GM18873 (cell line): ENCODE measurements around the gene PITX2.

ENCODE experiments used
- ATAC-seq: cut with Tn5 transposase; IDR thresholded peaks from one replicate; pipeline ENCODE4 v1.9.1; 2021; ENCODE audit warnings: mild to moderate bottlenecking, moderate library complexity, moderate number of reproducible peaks; ENCODE audit not compliant: unreplicated experiment, low FRiP score

Gene PITX2

DNA sequence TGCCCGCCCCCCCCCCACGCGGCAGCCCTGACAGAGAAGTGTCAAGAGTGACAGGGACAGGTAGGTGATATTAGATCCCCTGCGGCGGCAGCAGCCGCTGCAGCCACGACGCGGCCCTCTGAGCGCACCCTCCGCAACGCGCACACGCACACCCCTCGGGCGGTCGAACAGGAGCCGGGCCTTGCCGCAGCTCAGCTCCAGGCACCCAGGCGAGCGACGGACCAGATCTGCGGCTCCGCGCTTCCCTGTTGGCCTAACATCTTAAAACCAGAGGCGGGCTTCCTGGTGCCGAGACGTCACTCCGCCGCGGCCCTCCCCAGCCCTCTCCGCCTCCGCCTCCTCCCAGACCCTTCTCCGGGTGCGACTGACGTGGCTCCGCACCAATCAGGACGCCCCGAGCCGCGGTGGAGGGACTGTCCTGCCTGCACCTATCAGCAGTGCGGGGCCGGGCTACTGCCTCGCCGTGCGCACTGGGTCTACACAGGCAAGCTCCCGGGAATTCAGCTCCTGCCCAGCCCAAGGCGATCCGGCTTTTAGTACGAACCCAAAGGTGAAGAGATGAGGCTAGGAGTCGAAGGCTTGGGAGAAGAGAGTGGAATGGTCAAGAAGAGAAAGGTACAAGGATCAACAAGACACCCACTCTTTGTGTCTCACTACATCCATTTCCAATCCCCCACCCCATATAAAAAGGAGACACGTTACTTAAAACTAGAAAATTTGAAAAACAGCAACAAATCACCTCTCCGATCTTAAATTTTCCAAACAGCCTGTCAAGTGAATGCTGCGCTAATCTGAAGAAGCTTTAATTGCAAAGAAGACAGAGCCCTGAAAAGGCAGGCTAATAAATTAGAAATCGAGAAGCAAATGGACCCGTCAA is at the start of gene PITX2:
TSS of gene PITX2 (minus strand) at position 237 of the 877 bp plus-strand sequence. CDS start 617 bp downstream, outside the sequence.
- ATAC-seq, result no peak

DNA sequence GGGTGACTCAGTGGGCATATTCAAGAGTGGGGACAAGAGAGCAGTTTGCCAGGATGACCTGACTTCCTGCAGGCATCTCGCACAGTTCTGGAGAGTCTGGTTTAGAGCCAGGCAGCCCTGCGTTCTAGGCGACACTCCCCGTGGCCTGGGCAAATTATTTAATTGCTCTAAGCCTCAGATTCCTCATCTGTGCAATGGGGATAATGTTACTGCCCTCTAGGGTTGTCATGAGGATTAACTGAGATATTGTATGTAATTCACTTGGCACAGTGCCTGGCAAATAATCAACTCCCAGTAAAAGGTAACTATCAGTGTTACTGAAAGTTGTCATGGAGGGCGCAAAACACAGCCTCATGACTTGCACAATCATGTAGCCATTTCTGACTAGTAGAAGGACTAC is 48.8 kb upstream of the PITX2 start:
- no peak for ATAC-seq

DNA sequence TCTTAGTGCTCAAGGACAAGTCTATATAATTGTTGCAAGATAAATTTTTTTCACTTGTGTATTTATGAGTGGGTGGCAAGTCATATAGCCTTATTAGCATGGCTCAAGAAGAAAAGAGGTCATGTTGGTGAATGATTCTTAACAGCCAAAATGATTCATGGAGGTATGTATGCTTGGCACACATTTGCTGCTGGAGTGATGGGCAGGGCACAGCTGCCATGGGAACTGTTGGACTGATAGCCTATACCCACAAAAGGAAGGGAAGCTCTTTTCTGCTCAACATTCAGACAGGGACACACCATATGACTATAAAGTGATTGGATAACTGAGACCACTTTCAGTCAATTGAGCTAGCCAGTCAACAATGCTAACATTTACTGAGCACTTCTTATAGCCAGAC is 46.8 kb upstream of the PITX2 start:
- no peak for ATAC-seq

DNA sequence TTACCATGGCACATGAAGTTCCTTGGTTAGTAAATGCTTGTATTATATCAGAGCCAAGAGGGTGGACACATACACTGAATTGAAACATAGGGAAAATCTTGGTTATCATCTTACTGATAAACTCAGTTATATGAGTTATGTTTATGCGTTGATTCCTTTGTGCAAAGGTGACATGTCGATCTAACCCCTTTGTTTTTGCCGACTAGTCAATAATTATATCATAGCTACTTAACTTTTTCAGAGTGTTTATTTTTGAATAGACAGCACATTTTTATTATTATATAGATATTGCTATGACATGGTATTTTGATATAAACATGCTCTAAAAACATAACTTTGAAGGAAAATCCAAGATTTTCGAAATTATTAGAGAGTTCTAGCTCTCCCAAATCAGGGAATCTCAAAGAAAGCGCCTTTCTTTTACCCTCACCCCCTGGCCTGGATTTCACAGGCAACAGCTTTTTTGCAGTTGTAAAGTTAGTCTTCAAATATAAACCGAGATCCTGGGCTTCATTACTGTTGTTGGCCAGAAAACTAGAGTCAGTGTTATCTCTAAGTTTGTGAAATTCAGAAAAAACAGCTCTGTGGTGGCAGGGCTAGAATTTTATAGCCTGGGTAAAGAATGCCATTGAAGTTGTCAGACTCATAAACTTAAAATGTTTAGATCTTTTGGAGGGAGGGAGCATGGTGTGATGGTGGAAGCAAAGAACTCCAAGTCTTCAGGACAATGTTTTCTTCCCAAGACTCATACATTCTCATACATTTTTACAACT is 45.8 kb upstream of the PITX2 start:
- no peak for ATAC-seq

DNA sequence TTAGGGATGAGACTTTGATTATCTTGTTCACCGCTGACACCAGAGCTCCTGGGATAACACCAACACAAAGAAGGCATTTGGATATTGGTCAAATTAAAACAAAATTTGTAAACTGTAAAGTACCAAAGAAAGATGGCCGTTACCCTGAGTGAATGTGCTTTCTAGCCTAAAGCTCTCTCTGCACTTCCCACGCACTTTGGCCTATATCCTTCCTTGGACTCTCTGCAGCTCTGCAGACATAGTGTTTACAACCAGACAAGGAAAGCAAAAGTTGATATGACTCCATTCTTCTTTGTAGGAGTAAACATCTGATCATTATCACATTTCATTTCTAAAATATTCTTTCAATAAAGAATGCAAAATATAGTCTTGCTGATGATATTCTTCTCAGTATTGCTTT is 44.8 kb upstream of the PITX2 start:
- no peak for ATAC-seq

DNA sequence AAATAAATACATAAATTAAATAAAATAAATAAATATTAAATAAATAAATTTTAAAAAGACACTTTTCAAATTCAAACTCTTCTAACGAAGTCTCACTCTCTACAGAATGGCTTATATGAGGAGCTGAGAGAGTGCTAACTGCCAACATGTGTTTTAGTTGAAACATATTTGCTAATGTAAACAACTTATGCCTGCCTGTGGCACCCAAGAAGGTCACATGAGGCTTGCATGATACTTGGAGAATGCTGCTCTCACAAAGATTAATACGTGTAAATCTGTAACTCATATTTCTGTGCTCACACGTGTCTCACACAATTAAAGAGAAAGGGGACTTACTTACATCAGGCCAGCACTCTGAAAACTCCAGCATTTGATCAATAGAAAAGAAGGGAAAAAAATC is 43.2 kb upstream of the PITX2 start:
- no peak for ATAC-seq

DNA sequence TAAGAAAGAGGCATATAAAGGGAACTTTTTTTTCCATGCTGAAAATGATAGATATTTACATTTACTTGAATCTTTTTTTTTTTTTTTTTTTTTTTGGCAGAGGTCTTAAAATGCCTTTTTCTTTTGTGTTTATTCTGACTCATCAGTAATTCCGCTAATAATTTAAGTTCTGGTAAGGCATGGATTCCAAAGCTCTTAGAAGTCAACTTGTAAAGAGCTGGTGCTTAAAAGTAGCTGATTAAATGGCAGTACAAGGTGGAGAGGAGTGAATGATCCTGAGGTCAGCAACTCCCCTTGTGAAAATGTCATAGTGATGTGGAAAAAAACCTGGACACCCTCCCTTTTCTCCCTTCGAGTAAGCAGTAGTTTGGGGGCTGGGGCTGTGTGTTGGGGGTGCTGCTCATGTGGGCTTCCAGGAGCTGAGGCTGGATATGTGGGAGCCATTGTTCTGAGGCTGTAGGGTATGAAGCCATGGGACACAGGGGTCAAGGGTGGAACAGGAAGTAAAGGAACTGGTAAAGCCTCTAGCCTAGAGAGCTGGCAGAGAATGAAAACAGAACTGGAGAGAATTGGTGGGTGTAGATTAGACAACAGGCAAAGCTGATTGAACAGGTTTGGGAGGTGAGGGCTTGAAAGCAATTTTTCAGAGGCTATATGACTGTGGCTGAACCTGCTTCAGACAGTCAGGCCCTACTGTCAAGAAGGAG is 41.0 kb upstream of the PITX2 start:
- ATAC-seq, result no peak

DNA sequence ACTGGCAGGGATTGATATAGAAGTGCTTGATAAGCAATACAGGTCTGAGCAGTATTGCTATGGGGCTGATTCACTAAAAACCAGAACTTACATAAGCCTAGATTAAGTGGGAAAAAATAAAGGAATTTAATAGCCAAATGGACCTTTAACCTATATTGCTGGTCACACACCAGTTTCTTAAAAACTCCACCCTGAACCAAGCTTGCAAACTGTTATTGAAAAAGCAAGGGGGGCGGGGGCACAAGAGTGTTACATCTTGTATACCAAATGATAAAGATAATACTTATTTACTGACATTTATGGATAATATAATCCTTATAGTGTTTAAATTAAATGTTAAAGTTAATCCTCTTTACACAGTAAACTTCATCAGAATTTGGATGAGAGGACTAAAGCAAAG is 40.3 kb upstream of the PITX2 start:
- no peak for ATAC-seq

DNA sequence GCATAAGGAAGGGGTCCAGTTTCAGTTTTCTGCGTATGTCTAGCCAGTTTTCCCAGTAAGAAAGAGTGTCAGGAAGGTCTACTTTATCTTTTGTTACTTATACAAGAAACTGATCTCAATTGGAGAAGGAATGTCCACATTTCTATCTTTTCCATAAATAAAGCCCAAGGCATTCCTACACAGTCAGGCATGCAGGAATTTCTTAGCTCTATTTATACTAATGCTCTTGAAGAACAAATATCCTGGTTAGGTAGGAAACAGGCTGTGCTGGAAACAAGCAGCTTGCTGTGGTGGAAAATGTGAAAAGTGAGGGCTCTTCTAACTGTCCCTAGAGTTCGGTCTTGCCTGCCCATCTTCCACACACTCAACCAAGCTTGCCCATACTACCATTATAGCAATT is 37.9 kb upstream of the PITX2 start:
- no peak for ATAC-seq

DNA sequence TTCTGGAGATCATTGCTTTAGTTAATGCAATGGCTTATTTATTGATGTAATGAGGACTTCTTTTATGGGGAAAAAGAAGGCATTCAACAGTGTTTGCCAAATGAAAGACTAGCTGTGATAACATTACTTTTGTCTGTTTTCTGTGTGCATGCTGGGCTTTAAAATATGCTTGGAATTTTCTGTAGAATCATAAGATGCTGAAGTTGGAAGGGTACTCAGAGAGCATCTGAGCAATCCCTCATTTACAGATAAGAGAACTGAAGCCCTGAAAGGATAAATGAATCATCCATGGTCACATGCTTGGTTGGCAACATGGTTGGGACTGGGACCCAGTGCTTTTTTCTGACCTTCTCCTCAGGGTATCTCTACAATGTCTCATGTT is 31.4 kb upstream of the PITX2 start:
- ATAC-seq, result no peak

DNA sequence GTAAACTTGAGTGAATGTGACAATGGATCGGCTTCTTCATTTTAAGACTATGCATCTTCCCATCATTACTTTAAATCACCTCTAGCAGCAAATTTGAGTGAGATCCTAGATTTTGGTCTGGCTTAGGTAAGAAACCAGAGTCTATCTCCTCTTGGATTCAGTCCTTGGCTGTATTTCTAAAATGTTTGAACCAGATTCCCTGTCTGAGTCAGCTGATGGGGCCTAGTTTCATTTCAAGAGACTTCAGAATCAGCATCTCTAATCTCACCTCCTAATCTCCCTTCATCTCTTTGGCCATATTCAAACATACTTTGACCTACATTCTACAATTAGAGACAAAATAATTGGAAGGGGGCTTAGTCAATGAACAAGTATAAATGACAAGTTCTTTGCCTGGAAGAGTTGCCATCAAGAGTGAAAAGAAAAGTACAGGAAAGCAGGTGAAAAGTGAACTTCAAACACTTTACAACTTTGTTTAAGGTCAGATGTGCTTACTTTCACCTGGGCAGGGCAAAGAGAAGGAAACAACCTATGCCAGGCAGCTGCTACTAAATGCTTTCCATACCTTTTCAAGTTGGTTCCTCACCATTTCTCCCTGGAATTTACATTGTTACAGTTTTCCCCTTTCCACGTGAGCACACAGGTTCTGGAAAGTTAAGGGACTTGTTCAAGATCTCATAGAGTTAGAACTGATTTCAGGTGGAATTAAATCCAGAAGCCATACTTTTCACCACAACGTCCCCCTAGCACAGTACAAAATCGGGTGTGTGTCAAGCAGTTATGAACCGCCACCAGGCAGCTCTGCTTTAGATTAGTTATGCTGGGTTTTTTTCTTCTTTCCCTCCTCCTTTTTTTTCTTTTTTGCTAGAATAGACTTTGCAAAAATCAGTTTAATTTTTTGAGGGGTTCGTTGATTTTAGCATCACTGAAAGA is 30.7 kb upstream of the PITX2 start:
- no peak for ATAC-seq

DNA sequence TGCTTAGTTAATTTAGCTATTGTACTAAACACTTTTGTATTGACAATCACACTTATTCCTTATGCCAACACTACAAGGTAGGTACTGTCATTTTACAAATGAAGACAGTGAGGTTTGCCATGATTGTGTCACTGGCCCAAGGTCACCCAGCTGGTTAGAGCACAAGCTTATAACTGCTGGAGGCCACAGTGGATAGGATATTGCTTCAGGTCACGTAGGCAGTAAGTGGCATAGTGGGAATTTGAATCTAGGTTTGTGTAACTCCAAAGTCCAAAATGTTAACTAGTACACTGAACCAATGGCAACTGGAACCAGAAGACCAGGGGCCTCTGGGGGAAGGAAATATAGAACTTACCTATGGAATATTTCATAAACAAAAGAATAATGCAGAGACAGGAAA is 21.1 kb upstream of the PITX2 start:
- ATAC-seq, result no peak

DNA sequence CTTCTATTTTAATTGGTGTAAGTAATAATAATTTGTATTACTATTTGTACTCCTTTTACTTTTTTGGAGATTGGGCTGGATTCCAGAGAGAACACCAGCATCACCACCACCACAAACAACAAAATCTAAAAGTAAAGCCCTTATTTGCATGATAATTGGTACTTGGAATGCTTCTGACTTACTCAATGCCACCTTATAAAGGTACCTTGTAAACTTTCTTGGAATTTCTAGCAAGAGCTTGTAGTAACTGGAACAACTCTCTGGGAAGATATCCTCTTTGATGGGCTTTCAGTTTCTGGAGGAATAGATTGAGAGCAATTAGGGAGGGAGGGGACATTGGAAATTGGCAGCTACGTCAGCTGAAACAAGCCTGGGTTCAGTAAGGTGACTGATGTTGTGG is 20.2 kb upstream of the PITX2 start:
- no peak for ATAC-seq

DNA sequence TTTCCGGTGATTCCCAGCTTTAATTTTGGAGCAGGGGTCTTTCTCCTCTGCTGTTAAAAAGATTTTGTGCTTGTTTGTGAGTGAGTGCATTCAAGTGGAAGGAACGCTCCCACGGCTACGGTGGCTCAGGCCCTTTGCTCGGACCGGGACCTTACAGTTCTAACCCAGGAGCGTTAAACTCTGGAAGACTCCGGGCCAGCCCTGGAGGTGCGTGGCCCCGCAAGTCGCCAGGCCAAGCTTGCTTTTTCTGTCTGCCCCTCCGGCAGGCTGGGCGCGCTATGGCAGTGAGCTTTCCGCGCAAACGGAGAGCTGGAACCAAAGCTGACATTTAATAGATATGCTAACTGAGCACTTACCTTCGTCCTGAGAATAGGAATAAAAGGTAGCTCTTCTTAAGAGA is 18.3 kb upstream of the PITX2 start:
- no peak for ATAC-seq

DNA sequence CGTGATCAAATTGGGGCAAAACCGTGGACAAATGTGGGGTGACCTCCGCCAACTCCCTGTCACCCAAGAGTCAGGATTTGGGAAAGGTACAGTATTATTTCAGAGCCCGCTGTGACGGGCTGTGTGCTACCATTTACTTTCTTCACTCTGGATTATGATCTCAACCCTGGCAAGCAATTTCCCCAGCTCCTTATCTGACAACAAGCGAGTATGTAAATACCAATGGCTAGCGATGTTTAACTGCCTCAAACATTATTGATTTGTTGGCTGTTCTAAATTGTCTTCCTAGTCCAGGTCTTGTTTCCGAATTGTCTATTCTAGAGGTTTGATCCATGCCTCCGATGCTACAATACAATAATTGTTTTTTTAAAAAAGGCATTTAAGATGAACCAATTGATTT is 17.7 kb upstream of the PITX2 start:
- no peak for ATAC-seq

DNA sequence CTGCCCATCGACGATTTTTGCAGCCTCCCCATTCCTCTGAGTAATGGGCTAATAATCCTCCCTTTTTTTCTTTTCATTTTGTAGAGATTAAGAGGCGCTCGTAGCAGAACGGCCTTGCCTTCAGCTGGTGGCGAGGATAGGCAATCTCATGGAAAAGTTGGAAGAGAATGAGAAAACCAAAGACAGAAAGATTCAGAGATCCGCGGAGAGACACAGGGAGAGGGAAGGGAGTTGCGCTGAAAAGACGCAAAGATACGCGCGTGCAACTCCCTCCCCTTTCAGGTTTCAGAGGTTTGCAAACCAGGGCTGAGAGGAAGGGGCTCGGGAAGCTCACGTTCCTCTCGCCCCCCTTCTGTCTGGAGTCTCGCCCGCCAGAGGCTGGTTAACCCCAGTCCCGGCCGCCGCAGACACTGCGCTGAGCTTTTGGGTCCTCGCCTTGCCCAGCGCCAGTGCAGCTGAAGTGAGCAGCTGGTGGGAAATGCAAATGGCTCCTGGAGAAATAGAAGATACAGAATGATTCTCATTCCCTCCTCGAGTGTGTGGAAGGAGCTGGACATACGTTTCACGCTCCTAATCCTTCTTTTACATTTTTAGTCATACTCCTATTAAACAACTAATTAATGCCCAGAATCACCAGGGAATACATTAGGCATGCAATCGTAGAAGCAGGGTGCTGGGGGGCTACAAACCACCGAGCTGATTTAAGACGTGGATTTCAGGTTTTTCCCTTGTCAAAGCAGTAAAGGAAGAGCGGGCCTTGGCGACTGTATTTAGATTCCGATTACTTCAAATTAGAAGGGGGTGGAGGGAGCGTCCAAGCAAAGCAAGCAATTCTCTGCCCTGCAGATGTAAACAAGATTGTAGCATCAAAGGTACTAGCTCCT is 16.6 kb upstream of the PITX2 start:
- no peak for ATAC-seq

DNA sequence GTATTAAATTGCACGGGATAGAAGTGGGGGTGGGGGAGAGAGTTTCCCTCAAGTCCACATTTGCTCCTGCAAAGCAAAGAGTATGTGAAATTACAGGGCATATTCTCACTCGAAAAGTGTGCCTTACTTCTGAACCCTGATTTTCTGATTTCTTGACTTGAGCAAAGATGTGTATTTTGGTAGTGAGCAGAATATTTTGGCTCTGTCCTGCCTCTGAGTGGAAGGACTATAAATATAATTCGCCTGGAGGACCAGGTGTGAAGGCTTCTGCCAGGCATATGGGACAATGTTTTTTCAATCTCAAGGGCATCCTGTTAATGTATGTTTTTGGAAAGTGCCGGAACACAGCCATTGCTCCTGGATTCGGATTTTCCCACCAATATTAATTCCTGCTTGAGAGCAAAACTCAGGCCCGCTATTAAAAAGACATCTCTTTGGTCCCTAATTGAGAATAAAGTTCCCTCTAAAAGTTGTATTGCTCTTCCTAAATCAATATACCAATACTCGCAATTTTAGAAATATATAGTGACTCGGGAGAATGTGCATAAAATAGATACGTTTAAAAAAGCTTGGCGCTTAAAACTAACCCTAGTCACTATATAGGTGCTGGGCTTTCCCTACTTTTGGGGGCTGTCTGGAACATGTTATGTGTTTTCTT is 15.3 kb upstream of the PITX2 start:
- ATAC-seq, result no peak

DNA sequence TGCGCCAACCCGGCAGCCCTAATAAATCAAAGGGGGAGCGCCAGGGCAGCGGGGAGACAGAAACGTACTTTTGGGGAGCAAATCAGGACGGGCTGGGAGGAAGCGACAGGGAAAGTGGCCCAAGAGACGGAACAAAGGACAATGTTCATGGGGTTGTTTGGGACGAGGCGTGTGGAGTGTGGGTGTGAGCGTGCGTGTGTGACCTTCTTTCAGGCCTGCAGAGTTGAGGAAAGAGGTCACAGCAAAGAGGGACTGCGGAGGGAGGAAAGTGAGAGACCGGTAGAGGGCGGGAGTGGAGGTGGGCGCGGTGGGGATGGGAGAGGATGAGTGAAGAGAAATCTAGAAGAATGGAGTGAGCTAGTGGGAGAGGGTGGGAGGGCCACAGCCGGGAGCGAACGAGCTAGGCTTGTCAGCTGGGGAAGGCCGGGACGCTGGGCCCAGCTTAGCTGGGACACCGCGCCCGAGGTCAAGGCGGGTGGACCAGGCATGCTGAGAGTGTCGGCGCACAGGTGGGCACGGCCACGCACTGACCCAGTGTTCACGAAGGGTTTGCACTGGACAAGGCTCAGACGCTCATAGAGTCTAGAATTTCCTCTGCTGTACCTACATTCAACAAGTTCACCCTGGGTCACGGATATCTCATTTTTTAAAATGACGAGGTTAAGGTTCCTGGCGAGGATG is 14.7 kb upstream of the PITX2 start:
- no peak for ATAC-seq
